HG03280 (cell line): Measurements from ENCODE around the gene SLC35F1.
A peak's percentile ranks its signal among the peaks of the same experiment; 100 is the strongest.

ENCODE experiments used
- ATAC-seq: cut with Tn5 transposase; IDR thresholded peaks from one replicate; pipeline ENCODE4 v1.9.1; 2021; ENCODE audit warnings: mild to moderate bottlenecking, moderate library complexity; ENCODE audit not compliant: unreplicated experiment

The SLC35F1 gene

DNA sequence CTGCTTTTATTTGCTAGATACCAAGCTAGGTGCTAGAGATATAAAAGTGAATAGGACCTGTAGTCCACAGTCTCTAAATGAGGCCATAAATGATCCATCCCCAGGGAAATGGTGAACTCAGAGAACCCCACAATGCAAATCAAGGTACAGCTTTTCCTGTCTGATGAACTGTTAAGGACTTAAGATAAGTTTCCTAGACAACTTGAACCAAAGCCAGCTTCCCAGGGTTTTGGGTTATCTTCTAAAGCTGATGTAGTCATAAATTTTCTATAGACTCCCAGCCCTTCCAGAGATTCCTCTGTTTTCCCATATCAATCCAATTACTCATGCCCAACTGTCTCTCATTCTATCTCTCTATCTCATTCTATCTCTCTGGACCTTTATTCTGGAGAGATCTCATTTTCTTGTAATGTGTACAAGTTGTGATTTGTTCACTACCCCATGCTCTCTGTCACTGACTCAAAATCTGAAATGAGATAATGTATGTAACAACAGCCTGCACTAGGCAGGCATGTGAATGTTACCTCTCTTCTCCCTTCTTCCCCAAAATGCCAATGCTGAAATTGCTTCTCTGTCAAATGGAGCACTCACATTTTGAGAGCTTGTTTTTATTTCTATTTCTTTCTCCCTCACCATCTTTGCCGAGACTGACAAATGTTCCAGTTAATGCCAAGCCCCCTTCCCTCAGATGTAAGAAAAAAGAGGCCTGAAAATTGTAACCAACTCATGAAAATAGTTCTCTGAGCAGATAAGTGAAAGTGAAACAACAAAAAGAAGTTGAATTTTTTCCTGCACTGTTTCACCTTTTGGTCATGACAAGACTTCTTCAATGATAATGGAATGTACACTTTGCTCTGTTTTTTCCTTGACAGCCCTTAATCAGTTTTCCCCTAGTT, 279.9 kb downstream of the SLC35F1 start:
- peak; percentile 51 for ATAC-seq

- ATAC-seq: peak; percentile 34
Observed at GRCh38 chr6:118187568-118188164, 280.6 kb downstream of the SLC35F1 start.

GRCh38 chr6:118188561-118188960, 281.5 kb downstream of the SLC35F1 start:
- no peak for ATAC-seq

- no peak for ATAC-seq
Observed at GRCh38 chr6:118197539-118197938, 290.5 kb downstream of the SLC35F1 start.

GRCh38 chr6:118198746-118199145, 291.7 kb downstream of the SLC35F1 start:
- no peak for ATAC-seq

DNA sequence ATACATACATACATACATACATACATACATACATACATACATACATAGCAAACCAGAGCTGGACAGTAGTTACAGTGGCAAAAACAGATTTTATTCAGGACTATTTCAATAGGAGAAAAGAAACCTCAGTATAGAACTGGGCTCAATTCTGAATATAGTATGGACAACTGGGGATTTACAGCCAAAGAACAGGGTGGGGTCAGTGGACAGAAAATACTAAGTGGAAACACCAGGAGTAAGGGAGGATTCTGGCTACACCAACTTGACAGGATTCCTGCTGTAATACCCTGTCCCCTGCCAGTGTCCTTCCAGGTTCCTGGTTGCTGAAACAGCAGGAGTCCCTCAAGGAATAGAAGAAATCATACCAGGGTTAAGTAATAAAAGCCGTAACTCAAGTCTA, 293.1 kb downstream of the SLC35F1 start:
- ATAC-seq: no peak

- ATAC-seq: no peak
Observed at GRCh38 chr6:118202517-118202916, 295.5 kb downstream of the SLC35F1 start.

DNA sequence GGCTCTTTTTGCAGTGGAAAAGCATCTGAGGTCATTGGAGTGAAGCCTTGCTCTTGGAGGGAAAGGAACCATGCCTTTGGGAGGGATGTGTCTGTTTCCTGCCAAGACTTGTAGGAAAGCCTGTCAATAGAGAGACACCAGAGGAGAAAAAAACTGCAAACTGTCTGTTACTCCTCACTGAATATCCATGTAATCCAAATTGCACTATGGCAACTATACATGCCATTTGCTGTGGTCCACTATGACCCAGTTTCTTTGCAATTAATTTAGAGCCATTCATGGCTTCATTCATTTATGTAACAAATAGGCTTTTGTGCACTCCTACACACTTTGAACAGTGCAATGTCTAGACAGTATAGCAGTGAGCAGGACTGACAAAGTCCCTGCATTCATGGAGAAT, 296.5 kb downstream of the SLC35F1 start:
- ATAC-seq: no peak

DNA sequence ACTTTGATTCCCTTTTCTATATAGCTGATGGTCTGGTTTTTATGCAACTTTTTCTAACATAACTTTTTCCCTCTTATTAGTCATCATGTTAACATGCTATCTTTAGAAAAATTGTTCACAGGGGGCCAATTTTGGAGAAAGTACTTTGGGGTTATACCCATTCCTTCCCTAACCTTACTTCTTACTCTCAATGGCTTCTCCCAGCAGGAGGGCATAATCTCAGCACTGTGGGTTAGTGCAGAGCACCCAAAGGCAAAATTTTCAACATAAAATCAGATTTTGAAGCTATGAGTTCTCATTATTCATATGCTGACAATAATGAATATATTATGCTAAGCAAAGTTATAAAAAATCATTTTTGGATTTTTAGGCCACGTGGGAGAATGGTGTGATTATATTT, 299.2 kb downstream of the SLC35F1 start:
- no peak for ATAC-seq

- no peak for ATAC-seq
Observed at GRCh38 chr6:118207947-118208346, 300.9 kb downstream of the SLC35F1 start.

DNA sequence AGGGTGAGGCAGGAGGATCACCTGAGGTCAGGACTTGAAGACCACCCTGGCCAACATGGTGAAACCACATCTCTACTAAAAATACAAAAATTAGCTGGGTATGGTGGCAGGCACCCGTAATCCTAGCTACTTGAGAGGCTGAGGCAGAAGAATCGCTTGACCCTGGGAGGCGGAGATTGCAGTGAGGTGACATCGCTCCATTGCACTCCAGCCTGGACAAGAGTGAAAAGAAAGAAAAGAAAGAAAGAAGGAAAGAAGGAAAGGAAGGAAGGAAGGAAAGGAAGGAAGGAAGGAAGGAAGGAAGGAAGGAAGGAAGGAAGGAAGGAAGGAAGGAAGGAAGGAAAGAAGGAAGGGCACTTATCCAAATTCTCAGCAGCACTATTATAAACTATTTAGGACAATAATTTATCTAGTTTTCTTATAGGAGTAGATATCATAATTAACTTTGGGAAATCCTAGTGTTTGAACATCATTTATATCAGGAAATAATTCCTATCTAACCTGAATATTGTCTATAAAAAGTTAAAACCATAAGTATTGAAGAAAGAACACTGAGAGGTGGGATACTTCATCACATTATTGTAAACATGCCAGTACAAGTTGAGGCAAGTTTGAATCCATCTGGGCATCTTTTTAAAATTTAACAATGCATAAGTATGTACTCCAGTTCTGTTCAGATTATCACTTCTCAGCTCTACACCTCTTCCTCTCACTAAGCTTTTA, 305.5 kb downstream of the SLC35F1 start:
- no peak for ATAC-seq

- ATAC-seq: no peak
Observed at GRCh38 chr6:118215269-118215668, 308.2 kb downstream of the SLC35F1 start.

GRCh38 chr6:118216751-118217150, 309.7 kb downstream of the SLC35F1 start:
- no peak for ATAC-seq

- ATAC-seq: no peak
Observed at GRCh38 chr6:118218156-118218555, 311.1 kb downstream of the SLC35F1 start.

DNA sequence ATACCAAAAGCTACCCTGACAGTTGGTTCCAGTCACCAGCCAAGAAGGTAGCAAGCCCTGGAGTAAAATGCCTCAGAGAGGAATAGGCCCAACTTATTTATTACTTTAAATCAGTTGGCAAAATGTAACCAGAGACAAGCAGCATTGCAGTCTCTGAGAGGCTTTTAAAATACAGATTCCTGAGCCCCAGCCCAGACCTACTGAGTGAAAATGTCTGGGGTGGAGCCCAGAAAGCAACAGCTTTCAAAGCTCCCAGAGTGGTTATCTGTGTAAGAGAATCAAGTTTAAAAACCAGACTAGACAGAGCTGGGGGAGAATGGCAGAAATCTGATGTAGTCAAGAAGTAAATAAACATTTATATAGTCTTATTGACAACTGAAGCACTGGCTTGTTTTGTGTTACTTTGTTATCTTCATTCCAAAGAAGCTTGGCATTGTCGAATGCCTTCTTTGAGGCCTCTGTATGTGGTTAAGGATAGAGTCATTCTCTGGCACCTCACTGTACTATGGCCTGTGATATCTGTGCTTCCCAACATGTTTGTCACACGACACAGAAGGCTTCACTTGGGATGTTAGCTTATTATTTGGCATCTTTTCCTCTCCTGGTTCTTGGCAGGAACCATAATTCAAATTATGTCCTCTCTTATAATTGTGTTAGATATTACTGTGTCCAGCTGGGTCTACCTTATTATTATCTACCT, 313.5 kb downstream of the SLC35F1 start:
- ATAC-seq: no peak

DNA sequence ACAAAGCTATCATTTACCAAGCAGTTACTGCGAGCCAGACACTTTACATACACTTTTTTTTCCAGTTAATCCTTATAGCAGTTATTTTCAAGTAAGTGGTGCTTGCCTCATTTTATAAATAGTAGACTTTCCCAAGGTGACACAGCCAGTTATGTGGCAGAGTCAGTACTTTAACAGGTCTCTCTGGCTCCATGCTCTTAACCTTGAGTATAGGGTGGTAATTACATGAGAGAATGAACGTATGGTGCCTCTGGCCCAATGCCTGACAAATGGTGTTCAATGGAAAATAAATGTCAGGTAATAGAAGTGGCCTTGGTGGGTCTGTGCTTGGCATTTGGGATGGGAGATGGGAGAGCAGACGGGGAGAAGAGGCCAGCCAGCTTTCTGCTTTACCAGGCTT, 316.3 kb downstream of the SLC35F1 start:
- no peak for ATAC-seq

DNA sequence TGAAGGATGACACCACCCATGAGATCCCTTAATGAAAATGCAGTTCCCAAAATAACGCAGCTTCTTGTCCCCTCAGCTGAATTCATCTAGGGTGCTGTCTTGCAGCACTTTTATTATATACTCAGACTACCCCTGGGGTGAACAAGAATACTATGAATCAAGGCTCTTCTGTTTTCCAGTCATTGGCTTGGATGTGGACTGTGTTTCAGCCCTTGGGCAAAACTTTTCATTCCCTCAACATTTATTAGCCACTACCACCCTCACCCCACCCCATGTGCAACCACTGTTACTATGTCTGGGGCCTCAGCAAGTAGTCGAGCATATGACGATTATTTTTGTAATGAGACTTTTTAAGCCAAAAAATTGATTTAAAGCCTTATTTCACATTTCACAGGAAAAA, 321.8 kb downstream of the SLC35F1 start:
- no peak for ATAC-seq

GRCh38 chr6:118240878-118241528, 333.9 kb downstream of the SLC35F1 start:
- ATAC-seq: peak; percentile 72

DNA sequence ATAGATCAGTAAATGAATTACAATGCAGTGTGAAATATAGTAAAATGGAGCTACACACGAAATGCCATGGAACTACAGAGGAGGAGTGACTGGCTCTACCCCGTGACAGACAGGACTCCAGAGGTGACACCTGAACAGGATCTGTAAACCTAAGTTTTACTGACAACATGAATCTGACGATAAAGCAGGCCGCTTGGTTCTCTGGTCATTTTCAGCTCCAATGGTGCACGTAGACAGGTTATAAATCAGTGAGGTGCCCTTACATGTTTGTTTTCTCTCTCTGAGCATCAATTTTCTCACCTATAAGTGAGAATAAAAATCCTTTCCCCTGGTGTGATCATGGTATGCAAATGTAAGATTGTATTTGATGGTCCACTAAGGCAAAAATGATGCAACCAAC, 339.3 kb downstream of the SLC35F1 start:
- ATAC-seq: no peak

- no peak for ATAC-seq
Observed at GRCh38 chr6:118248171-118248570, 341.1 kb downstream of the SLC35F1 start.

GRCh38 chr6:118249680-118250079, 342.6 kb downstream of the SLC35F1 start:
- no peak for ATAC-seq
